Spleen (tissue), 7 donors: ENCODE results near the gene SERPINA6.

Source experiments
- POLR2AphosphoS5 ChIP-seq, 3 donors: sonication (generic); formaldehyde crosslinking; IDR thresholded peaks; one replicate each; pipeline ENCODE4 v1.5.1; 2017; ENCODE audit warnings: antibody characterized with exemption in 3 of 3
- TF ChIP-seq, protein P1 (sequence below), 11 experiments: fragments of 200-600 bp in 7 of 11; fragments of 450-650 bp in 4 of 11; sonication (generic) in 4 of 11; IDR thresholded peaks in 8 of 11; conservative IDR thresholded peaks in 3 of 11; 1 replicate in 7 of 11; 2 replicates in 4 of 11; pipeline versions ENCODE4 v1.4.0 to v1.8.0; 2016 to 2021; ENCODE audit warnings: antibody characterized with exemption in 11 of 11, inconsistent platforms in 4 of 11, mild to moderate bottlenecking in 1 of 11
- donor health status: DM: no; HTN: no; CAD: no; lungs with moderate emphysema.
- donor health status: DM: no; HTN: no; CAD: no.
- donor health status: DM: no; HTN: no; CAD: no.

DNA sequence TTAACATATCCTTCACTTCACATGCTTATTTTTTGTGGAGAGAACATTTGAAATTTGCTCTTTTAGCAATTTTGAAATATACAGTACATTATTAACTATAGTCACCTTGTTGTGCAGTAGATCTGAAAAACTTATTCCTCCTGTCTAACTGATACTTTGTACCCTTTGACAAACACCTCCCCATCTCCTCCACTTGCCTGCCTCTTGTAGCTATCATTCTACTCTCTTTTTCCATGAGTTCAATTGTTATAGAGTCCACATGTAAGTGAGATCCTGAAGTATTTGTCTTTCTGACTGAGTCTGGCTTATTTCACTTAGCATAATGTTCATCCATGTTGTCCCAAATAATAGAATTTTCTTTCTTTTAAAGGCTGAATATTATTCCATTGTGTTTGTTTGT lies 9.5 kb upstream of the SERPINA6 start:
- TF ChIP-seq, protein P1, sequence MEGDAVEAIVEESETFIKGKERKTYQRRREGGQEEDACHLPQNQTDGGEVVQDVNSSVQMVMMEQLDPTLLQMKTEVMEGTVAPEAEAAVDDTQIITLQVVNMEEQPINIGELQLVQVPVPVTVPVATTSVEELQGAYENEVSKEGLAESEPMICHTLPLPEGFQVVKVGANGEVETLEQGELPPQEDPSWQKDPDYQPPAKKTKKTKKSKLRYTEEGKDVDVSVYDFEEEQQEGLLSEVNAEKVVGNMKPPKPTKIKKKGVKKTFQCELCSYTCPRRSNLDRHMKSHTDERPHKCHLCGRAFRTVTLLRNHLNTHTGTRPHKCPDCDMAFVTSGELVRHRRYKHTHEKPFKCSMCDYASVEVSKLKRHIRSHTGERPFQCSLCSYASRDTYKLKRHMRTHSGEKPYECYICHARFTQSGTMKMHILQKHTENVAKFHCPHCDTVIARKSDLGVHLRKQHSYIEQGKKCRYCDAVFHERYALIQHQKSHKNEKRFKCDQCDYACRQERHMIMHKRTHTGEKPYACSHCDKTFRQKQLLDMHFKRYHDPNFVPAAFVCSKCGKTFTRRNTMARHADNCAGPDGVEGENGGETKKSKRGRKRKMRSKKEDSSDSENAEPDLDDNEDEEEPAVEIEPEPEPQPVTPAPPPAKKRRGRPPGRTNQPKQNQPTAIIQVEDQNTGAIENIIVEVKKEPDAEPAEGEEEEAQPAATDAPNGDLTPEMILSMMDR (IDR thresholded peaks at IDR 0.05 in 8 of 11, conservative IDR thresholded peaks at IDR 0.05 in 3 of 11), result no peak
- TF ChIP-seq POLR2AphosphoS5 (IDR thresholded peaks at IDR 0.05), result no peak
